Skin of body (tissue), 2 donors: ENCODE results near the gene GATAD2B. TPM values are rescaled to one million over a fixed set of nuclear protein-coding genes. Genes with fewer than 3 reads are reported as not detected.
"Not testable (repeated sequence)": the region's sequence is repeated elsewhere in the genome, so short reads cannot be mapped to it uniquely, and the experiment has no call there.

Source experiments
- DNase-seq: peaks from one replicate; lab custom pipeline; 2025; lab: John Stamatoyannopoulos, UW
- total RNA-seq: library from RNA; depleted of rRNA; stranded (reverse); fragments of >200 nt; gene quantifications from one replicate; pipeline ENCODE4 v1.2.3, GENCODE V29; 2014

Gene GATAD2B
- total RNA-seq, 1 donor from 2014 or later = 12.6 TPM

DNA sequence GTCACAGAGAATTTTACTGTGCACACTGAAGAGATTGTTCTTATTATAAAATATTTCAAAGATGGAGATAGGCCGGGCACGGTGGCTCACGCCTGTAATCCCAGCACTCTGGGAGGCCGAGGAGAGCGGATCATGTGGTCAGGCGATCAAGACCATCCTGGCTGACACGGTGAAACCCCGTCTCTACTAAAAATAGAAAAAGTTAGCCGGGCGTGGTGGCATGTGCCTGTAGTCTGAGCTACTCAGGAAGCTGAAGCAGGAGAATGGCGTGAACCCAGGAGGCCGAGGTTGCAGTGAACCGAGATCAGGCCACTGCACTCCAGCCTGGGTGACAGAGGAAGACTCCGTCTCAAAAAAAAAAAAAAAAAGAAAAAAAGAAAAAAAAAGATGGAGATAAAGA, 82.0 kb downstream of the GATAD2B start:
- DNase-seq = not testable (repeated sequence)

DNA sequence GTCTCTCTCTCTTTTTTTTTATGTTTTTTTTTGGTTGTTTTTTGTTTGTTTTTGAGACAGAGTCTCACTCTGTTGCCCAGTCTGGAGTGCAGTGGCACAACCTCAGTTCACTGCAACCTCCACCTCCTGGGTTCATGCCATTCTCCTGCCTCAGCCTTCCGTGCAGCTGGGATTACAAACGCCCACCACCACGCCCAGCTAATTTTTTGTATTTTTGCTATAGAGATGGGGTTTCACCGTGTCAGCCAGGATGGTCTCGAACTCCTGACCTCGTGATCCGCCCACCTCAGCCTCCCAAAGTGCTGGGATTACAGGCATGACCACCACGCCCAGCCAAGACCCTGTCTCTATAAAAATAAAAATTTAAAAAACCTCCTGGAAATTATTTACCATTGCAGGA, 88.8 kb downstream of the GATAD2B start:
- not testable (repeated sequence) for DNase-seq

DNA sequence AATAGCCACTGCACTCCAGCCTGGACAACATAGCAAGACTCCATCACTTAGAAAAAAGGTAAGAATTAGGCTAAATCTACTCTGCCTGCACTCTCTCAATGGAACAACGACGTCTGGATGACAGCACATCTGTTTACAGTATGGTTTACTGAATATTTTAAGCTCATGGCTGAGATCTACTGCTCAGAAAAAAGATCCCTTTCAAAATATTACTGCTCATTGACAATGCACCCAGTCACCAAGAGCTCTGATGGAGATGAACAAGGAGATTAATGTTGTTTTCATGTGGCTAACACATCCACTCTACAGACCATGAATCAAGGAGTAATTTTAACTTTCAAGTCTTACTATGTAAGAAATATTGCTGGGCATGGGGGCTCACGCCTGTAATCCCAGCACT, 89.6 kb downstream of the GATAD2B start:
- no peak for DNase-seq

DNA sequence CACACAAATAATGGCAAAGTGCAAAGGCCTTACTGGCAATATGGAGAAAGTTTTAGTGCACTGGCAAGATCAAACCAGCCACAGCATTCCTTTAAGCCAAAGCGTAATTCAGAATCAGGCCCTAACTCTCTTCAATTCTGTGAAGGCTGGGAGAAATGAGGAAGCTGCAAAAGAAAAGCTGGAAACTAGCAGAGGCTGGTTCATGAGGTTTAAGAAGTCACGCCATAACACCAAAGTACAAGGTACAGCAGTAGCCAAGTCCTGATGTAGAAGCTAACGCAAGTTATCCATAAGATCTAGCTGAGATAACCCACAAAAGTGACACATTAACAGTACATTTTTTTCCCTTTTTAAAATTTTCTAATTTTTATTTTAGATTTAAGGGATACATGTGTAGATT, 90.5 kb downstream of the GATAD2B start:
- DNase-seq = no peak

DNA sequence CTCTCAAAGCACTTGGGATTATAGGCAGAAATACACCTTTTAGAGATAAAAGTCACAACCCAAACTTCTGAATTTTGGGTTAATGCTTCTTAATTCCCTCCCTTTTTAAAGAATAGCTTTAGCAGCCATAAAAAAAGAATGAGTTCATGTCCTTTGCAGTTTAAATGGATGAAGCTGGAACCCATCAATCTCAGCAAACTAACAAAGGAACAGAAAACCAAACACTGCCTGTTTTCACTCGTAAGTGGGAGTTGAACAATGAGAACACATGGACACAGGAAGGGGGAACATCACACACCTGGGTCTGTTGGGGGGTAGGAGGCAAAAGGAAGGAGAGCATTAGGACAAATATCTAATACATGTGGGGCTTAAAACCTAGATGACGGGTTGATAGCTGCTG, 91.7 kb downstream of the GATAD2B start:
- no peak for DNase-seq

DNA sequence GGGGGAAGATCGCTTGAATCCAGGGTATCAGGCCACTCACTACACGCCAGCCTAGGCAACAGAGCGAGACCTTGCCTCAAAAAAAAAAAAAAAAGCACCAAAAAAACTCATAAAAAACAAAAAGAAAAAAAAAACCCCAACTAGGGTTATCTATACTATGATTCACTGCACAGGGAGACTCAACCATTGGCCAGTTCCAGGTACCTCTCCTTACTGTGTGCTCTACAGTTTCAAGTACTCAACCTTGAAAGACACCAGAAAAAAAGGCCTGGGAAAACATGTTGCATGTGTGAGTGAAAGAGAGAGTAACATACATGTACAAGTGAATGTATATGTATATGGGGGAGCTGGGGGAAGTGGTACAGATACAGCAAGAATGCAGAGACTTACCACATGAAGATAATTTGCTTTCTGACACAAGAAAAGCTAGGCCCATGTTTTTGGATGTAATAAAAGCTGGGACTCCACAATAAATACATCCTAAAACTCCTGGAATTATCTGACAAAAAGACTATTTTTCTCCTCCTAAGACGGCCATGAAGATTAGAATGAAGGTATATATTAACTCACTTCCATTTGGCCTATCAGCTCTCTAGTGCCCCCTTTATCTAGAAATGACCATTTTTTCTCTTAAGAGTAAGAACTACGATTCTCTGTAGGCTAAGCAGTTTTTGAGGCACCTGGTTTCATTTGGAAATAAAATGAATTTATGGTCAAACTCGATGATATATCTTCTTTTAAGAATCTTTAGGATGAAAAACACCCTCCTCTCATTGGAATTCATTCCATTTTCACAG, 95.4 kb downstream of the GATAD2B start:
- DNase-seq = no peak

DNA sequence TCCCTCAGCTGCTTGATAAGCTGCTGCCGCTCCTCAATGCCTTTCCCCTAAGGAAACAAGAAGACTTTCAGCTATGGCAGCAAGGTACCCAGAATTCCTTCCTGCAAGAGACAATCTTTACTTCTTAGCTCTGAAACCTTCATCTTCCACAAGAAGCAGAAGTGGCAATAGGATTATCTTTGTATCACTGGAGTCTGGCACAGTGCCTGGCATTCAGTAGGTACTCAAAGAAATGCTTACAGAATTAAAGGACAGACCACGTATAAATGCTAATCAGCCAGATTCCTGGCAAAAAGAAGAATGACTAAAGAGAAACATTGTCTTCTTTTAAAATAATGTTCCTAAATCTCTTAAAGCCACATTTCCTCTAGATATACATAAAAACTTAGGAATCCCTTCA, 103.9 kb downstream of the GATAD2B start:
- DNase-seq = no peak

DNA sequence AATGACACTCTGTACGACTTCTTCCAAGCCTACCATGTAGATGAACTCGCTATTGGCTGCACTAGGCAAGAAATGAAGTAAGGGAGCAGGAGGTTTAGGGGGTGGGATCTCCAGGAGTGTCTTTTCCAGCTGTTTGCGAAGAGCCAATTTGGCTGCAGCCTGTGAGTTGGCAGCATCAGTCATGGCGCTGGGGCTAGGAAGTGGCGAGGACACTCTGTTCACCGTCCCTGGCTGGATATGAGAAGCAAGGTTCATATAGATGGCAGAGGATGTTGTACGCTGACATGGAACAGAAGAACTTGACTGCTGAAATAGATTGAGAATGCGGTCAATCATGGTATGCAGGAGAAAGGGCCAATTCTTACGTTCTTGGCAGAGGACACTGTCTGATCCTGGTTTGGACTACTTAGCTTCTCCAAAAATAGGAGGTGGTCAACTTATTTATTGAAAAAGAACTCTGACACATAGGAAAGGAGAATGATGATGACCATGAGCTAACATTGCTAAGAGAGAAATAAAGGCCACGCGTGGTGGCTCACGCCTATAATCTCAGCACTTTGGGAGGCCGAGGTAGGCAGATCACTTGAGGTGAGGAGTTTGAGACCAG, 106.4 kb downstream of the GATAD2B start:
- DNase-seq = no peak

DNA sequence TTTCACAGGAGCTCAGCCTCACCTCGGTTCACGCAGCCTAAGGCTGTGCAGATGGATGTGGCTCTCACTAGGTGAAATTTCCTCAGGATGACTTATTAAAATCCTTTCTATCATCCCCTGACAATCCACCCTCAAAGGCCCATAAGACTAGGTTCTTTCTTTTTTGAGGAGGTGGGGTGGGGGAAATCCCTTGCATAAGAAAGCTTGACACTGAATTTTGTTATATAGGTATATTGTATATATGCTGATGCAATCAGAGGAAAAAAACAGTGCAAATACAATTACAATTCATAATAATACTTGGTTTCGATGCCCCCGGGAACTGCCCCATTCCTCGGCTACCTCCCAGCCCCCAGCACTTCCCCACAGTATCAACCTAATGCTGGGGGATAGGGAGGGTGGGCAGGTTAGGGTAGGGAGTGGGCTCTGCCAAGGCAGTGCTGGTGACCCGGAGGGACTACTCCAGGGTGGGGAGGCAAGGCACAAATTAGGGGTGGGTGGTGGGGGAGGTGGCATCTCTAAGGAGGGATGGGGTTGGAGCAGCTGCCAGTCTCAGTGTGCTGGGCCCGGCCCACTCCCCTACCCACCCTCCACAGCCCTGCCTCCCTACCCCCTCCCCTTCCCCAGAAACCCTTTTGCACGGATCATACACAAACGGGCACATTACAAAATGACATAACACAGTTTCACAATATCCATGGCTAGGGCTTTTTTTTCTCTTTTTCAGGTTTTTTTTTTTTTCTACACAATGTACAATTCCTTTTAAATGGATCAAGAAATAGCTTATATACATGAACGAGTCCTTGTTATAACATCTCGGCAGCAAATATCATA, 116.7 kb downstream of the GATAD2B start:
- no peak for DNase-seq

DNA sequence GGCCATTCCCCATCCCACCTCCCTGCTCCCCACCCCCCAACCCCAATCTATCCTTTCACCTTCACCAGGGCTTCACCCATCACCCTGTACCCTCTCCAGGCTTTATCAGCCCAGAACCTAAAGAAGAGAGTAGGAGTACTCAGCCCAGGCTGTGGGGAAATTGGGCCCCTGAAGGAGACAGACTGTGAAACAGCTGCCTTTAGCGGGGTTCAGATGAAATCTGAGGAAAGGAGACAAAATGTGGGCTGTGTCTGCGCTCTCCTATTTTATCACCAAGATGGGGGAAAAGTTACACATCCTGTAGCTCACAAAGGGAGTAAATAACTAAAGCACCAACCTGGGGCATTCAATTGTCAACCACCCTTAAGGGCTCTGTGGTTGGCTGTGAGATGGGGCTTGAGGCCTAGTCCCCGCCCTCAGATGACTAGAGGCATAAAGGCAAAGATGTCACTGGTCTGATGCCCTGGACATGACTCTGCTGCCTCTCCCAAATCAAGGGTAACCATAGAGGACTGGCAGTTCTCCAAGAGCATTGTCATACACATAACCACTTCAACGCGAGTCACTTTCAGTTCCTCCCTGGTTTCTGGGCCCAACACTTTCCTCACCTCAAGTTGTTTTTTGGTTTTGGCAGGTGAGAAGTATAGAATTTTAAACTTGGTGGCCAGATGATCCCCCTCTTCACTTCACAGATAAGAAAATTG, 117.6 kb downstream of the GATAD2B start:
- no peak for DNase-seq

DNA sequence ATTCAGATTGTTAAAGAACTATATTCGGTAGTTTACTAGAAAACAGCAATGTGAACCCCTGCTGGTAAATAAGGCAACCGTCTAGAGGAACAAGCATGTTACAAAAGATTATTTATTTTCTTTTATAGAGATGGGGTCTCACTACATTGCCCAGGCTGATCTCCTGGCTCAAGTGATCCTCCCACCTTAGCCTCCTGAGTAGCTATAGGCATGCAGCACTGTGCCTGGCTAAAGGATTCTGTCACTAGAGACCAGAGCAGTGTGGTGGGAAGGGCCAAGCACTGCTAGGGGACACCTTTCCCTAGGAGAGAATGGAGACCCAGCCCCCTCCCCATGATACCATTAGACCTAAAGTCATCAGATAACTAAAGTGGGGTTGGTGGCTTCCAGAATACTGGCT, 118.7 kb downstream of the GATAD2B start:
- DNase-seq = no peak

DNA sequence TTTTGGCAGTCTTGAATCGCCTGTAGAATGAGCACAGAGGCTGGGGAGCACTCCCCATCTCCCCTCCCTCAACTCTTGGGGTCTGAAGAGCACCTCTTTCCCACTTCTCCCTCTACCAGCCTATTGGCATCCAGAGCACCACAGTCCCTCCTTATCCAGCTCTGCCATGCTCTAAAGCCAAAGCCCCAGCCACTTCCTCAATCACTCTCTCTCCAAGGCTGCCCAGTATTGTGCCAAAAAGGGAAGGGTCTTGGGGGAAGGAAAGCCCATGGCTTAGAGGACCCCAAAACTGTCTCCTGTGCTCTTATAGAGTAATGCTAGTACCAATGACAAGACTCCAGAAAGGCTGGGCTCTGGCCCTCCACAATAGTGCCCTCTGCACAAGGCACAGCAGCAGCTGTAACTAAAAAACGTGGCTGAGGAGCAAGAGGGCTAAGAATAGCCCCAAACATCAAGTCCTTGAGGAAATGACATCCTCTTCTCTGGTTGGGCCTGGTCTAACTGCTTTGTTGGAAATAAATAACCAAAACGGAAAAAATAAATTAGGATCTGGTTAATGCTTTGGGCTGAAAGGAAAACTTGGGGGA, 119.2 kb downstream of the GATAD2B start:
- DNase-seq = no peak

DNA sequence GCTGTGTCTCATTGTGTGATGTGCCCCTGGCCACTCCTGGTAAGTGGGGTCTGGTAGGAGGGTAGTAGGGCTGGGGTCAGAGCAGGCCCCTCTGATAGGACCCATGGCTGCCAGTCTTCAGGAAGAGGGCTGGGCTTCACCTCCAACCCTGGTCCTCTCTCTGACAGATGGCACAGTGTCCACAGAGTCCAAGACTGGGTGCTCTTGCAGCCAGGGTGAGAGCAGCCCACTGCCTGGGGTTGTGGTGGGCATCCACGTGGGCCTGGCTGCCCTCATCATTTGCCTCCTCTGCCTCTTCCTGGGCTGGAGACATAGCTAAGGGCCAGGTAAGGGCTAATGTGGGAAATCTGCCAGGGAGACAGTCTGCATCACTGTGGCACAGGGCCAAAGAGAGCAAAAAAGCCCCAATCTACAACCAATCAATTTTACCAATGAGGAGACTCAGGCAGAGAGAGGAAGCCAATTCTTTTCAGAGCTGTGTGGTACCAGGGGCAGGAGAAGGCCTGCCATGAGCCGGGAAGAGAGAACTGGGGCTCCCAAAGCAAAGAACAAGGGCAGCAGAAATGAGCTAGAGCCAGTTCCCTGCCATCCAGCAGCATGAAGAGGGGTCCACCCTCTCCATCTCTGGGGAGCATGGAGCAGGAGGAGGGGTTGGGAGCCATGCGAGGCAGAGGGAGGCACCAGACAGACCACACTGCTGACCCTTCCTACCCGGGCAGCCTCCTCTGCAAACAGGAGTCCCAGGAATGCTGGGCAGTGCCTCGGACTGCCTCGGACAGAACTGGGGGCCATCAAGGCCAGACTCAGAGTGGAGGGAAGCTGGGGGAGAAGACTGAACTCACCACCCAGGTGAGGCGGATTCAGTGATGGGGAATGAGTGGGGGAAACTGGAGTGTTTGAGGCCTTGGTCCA, 120.7 kb downstream of the GATAD2B start:
- DNase-seq = no peak

DNA sequence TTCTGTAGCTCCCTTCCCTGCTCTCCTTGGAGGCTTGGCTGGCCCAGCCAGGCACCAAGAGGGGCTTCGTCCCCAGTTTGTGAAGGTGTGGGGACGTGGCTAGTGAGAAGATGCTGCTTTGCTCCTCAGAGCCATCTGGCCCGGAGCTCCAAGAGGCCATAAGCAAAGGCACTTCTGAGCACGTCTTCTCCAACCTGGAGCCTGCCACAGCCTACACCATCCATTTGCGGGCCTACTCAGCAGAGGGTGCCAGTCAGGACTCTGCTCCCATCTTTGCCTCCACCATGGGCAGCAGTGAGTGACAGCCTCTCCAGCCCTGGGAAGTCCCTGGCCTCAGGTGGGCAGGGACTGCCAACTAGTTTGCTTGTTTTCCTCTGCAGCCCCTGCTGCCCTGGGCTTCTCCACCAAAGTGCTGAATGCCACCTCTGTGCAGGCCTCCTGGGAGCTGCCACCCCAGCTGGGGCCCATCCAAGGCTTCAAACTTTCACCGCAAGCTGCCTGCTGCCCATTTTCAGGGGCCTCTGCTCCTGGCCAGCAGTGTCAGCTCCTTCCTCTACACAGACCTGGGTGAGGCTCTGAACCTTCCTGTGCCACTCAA, 121.6 kb downstream of the GATAD2B start:
- DNase-seq = no peak

DNA sequence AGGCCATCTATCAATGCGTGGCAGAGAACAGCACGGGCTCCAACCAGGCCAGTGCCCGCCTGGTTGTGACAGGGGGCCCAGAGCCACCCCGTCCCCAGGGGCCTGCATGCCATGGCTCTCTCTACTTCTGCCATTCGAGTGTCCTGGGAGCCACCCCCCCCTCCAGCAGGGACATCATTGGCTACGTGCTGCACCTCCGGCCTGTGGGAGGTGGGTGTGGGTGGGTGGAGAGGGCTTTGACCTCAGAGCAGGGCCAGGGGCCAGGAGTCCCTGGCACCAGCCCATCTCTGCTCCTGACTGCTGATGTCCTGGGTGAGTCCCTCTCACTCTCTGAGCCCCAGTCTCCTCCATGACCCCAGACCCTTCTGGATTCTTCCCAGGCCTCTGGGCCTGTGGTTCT, 122.3 kb downstream of the GATAD2B start:
- DNase-seq = no peak

DNA sequence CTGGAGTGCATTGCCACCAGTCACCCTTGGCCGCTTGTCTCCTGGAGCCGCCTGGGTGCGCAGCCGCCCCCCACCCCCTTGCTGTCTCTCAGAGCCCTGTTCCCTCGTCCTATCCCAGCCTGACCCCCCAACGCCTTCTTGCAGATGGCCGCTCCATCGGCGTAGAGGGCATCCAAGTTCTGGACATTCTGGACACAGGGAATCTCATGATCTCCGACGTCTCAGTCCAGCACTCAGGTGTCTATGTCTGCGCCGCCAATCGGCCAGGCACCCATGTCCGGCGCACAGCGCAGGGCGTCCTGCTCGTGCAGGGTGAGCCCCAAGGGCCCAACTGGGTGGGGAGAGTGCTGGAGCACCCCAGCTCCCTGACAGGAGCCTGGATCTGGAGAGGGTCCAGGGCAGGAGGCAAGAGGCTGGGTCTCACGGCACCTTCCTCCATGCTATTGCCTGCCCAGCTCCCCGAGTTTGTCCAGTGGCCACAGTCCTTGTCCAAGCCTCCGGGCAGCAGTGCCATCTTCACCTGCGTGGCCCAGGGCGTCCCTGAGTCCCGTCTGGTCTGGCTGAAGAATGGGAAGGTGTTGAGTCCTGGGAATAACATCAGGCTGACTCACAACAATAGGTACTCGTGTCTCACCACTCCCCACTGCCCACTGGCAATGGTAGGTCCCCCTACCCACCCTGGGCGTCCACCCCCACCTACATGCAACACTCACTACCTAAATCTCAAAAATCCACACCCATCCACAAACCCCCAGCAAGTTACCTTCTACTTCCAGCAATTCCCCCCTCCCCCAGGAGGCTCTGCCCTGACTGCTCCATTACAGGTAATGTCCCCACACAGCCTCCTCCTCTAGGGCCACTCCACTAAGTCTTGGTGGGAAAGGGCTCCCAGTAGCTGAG, 123.0 kb downstream of the GATAD2B start:
- no peak for DNase-seq

DNA sequence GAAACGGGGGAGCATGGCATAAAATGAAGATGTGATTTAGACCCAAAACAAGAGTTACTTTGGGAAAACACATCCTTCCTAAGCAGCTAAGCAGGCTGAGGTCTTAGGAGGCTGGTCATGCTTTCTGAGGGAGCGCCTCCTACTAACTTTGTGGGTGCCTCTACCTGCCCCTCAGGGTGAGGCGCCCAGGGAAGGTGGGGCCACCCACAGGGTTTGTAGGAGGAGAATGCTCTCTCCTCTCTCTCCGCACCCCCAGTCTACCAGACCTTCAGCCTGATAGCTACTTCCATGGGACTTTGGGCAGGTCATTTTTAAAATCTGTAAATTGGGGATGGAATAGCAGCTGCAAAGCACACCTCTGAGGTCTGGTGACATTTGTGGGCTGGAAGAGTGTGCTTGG, 123.8 kb downstream of the GATAD2B start:
- no peak for DNase-seq

DNA sequence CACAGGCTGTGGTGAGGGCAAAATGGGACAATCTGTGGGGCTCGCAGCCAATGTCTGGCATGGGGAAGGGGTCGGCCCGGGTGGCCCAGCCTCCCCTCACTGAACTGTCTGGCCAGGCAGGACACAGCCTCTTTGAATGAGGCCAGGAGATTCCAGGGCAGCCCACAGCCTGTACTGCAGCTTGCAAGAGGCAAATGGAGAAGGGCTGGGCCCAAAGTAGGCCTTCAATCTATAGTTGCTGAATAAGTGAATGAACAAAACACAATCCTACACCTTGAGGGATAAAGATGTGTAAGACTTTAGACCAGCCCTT, 124.3 kb downstream of the GATAD2B start:
- DNase-seq = no peak
